ENCODE data around the gene L3MBTL1. TPM values are rescaled to one million over a fixed set of nuclear protein-coding genes. Genes with fewer than 3 reads are reported as not detected.

The L3MBTL1 gene
- total RNA-seq, 1 experiment from 2014 or later: 21.6 TPM

DNA sequence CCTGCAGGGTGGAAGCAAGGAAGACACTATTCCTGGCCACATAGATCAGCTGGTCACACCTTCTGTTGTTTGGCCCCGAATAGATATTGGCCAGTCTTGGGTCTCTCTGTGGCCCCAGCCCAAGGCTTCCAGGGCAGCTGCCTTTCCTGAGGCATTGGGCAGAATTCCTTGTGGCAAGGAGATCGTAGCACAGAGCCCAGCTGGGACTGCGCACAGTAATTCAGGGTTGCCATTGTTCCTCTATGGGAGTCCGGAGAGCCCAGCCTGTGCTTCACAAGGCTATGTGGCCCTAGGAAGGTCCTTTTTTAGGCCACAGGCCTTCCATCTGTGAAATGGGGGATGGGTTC lies 58.2 kb downstream of the L3MBTL1 start:
- RAD21 ChIA-PET (ENCODE audit: low non-redundant PET in 1 of 2, low total read pairs in 2 of 2, uncharacterized antibody in 2 of 2, unreplicated experiment in 2 of 2): no interaction called here
- H3K27ac ChIP-seq (ENCODE audit: low read depth, low read length): no peak overlapping the region
- no peaks in the 10 kb centered on the region for H4K20me1 ChIP-seq (ENCODE audit: insufficient read depth)
- ATAC-seq (no peak), DNase-seq (ENCODE audit: low read depth, low spot score) (no peak)
- H3K79me2 ChIP-seq (ENCODE audit: insufficient read depth, low read length): no peaks in the 10 kb centered on the region
- no peaks in the 10 kb centered on the region for H3K27me3 ChIP-seq (ENCODE audit: insufficient read depth, low read length)
- TF ChIP-seq, protein P1, sequence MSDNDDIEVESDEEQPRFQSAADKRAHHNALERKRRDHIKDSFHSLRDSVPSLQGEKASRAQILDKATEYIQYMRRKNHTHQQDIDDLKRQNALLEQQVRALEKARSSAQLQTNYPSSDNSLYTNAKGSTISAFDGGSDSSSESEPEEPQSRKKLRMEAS (IDR thresholded peaks at IDR 0.05): no peak
- TF ChIP-seq, protein P2, sequence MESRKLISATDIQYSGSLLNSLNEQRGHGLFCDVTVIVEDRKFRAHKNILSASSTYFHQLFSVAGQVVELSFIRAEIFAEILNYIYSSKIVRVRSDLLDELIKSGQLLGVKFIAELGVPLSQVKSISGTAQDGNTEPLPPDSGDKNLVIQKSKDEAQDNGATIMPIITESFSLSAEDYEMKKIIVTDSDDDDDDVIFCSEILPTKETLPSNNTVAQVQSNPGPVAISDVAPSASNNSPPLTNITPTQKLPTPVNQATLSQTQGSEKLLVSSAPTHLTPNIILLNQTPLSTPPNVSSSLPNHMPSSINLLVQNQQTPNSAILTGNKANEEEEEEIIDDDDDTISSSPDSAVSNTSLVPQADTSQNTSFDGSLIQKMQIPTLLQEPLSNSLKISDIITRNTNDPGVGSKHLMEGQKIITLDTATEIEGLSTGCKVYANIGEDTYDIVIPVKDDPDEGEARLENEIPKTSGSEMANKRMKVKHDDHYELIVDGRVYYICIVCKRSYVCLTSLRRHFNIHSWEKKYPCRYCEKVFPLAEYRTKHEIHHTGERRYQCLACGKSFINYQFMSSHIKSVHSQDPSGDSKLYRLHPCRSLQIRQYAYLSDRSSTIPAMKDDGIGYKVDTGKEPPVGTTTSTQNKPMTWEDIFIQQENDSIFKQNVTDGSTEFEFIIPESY (IDR thresholded peaks at IDR 0.05; ENCODE audit: extremely low read depth, insufficient replicate concordance, low read length): no peak
- TF ChIP-seq, protein P3, sequence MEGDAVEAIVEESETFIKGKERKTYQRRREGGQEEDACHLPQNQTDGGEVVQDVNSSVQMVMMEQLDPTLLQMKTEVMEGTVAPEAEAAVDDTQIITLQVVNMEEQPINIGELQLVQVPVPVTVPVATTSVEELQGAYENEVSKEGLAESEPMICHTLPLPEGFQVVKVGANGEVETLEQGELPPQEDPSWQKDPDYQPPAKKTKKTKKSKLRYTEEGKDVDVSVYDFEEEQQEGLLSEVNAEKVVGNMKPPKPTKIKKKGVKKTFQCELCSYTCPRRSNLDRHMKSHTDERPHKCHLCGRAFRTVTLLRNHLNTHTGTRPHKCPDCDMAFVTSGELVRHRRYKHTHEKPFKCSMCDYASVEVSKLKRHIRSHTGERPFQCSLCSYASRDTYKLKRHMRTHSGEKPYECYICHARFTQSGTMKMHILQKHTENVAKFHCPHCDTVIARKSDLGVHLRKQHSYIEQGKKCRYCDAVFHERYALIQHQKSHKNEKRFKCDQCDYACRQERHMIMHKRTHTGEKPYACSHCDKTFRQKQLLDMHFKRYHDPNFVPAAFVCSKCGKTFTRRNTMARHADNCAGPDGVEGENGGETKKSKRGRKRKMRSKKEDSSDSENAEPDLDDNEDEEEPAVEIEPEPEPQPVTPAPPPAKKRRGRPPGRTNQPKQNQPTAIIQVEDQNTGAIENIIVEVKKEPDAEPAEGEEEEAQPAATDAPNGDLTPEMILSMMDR (IDR thresholded peaks at IDR 0.05 in 2 of 3, conservative IDR thresholded peaks at IDR 0.05 in 1 of 3; ENCODE audit: borderline replicate concordance in 1 of 3, insufficient read depth in 1 of 3, low read depth in 2 of 3, low read length in 2 of 3): no peak
- TF ChIP-seq, protein P4, sequence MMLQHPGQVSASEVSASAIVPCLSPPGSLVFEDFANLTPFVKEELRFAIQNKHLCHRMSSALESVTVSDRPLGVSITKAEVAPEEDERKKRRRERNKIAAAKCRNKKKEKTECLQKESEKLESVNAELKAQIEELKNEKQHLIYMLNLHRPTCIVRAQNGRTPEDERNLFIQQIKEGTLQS (IDR thresholded peaks at IDR 0.05): no peak
- TF ChIP-seq RAD21 (IDR thresholded peaks at IDR 0.05; ENCODE audit: low read depth): no peak
- TF ChIP-seq, protein P5, sequence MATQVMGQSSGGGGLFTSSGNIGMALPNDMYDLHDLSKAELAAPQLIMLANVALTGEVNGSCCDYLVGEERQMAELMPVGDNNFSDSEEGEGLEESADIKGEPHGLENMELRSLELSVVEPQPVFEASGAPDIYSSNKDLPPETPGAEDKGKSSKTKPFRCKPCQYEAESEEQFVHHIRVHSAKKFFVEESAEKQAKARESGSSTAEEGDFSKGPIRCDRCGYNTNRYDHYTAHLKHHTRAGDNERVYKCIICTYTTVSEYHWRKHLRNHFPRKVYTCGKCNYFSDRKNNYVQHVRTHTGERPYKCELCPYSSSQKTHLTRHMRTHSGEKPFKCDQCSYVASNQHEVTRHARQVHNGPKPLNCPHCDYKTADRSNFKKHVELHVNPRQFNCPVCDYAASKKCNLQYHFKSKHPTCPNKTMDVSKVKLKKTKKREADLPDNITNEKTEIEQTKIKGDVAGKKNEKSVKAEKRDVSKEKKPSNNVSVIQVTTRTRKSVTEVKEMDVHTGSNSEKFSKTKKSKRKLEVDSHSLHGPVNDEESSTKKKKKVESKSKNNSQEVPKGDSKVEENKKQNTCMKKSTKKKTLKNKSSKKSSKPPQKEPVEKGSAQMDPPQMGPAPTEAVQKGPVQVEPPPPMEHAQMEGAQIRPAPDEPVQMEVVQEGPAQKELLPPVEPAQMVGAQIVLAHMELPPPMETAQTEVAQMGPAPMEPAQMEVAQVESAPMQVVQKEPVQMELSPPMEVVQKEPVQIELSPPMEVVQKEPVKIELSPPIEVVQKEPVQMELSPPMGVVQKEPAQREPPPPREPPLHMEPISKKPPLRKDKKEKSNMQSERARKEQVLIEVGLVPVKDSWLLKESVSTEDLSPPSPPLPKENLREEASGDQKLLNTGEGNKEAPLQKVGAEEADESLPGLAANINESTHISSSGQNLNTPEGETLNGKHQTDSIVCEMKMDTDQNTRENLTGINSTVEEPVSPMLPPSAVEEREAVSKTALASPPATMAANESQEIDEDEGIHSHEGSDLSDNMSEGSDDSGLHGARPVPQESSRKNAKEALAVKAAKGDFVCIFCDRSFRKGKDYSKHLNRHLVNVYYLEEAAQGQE (IDR thresholded peaks at IDR 0.05; ENCODE audit: low read depth): no peak
- no TSS peak for BruUV-seq (replicated peaks)
- CTCF ChIA-PET: no interaction called here
- intact Hi-C loops (cut with micrococcal nuclease): no loop called here
- H3K9me3 ChIP-seq (ENCODE audit: control insufficient read depth in 1 of 2, insufficient read depth in 1 of 2, low read depth in 1 of 2, low read length in 2 of 2): no peaks in the 10 kb centered on the region
- POLR2A ChIA-PET: no interaction called here
- H3K4me3 ChIP-seq (replicated peaks in 1 of 2; ENCODE audit: low read depth in 1 of 2, low read length in 2 of 2): no peak overlapping the region
- no peaks in the 10 kb centered on the region for H3K4me1 ChIP-seq (ENCODE audit: control insufficient read depth in 1 of 2, insufficient read depth in 2 of 2, low read length in 2 of 2)
- no peak overlapping the region for H2AFZ ChIP-seq (ENCODE audit: low read depth, low read length, poor library complexity, severe bottlenecking)
- H3K36me3 ChIP-seq (ENCODE audit: control insufficient read depth in 1 of 2, insufficient read depth in 2 of 2, low read length in 2 of 2): no peaks in the 10 kb centered on the region
- no peak overlapping the region for H3K4me2 ChIP-seq (ENCODE audit: low read length)
- no peak overlapping the region for H3K9ac ChIP-seq (ENCODE audit: low read length)
- no peaks in the 10 kb centered on the region for H3K9me2 ChIP-seq (ENCODE audit: insufficient read depth)

Measured in HCT116 (cell line).